ENCODE results near the gene PLEKHA7. TPM values are rescaled to one million over a fixed set of nuclear protein-coding genes. Genes with fewer than 3 reads are reported as not detected.
A peak's percentile ranks its signal among the peaks of the same experiment; 100 is the strongest.
"Not testable (repeated sequence)": the region's sequence is repeated elsewhere in the genome, so short reads cannot be mapped to it uniquely, and the experiment has no call there.

PLEKHA7 gene
- total RNA-seq, 2 donors from 2014 or later = 55.6 to 65.9 TPM

DNA sequence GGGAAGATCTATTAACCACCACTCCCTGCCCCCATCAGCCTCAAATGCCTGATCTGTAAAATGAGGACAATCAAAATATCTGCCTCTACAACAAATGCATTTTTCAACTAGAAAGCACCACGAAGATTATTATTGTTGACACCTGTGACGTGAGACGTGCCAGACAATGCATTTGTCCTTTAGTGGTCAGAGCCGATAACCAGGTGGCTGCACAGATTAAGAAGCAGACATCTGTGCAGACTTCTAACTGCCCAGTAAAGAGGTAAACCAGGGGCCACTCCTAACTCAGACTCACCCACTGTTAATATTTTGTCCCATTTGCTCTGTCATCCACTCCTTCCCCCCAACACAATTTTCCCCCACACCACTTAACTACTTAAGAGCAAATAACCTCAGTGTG is 11.7 kb downstream of the PLEKHA7 start:
- Histone ChIP-seq H3K27me3 (no peaks in the 10 kb centered on the region), H3K4me1 (no peaks in the 10 kb centered on the region), H3K4me3 (no peak overlapping the region), H3K9me3 (no peaks in the 10 kb centered on the region), H3K27ac (no peak overlapping the region), H3K36me3 (no peaks in the 10 kb centered on the region), H3K9ac (ENCODE audit: low read depth in 2 of 2, low read length in 2 of 2) (no peak overlapping the region)
- TF ChIP-seq, protein P1, sequence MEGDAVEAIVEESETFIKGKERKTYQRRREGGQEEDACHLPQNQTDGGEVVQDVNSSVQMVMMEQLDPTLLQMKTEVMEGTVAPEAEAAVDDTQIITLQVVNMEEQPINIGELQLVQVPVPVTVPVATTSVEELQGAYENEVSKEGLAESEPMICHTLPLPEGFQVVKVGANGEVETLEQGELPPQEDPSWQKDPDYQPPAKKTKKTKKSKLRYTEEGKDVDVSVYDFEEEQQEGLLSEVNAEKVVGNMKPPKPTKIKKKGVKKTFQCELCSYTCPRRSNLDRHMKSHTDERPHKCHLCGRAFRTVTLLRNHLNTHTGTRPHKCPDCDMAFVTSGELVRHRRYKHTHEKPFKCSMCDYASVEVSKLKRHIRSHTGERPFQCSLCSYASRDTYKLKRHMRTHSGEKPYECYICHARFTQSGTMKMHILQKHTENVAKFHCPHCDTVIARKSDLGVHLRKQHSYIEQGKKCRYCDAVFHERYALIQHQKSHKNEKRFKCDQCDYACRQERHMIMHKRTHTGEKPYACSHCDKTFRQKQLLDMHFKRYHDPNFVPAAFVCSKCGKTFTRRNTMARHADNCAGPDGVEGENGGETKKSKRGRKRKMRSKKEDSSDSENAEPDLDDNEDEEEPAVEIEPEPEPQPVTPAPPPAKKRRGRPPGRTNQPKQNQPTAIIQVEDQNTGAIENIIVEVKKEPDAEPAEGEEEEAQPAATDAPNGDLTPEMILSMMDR (IDR thresholded peaks at IDR 0.05) = no peak
- intact Hi-C loops (cut with DNase I) = no loop called here
- DNase-seq = no peak

DNA sequence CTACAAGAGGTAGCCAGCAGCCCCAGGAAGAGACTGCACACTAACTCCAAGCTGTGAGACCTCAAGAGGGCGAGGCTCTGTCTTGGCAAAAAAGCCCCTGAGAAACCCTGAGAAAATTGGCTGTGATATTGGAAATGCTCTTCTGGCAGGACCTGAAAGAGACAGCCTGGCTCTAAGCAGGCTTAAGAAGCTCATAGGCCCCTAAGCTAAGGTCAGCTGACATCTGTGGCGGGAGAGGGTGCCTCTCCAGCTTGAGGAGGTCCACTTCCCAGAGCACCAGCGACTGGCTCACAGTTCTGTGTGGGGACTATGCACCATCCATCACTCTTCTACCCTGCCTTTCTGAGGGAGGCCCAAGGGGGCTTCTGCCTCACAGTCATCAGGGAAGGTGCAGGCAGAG is 12.4 kb downstream of the PLEKHA7 start:
- no peak overlapping the region for H3K9ac ChIP-seq (ENCODE audit: low read depth in 2 of 2, low read length in 2 of 2)
- H3K4me1 ChIP-seq = no peaks in the 10 kb centered on the region
- H3K27me3 ChIP-seq = no peaks in the 10 kb centered on the region
- no peak overlapping the region for H3K27ac ChIP-seq
- DNase-seq = no peak
- H3K4me3 ChIP-seq = no peak overlapping the region
- H3K9me3 ChIP-seq = no peaks in the 10 kb centered on the region
- intact Hi-C loops (cut with DNase I) = no loop called here
- TF ChIP-seq, protein P1 (IDR thresholded peaks at IDR 0.05) = no peak
- H3K36me3 ChIP-seq = no peaks in the 10 kb centered on the region

DNA sequence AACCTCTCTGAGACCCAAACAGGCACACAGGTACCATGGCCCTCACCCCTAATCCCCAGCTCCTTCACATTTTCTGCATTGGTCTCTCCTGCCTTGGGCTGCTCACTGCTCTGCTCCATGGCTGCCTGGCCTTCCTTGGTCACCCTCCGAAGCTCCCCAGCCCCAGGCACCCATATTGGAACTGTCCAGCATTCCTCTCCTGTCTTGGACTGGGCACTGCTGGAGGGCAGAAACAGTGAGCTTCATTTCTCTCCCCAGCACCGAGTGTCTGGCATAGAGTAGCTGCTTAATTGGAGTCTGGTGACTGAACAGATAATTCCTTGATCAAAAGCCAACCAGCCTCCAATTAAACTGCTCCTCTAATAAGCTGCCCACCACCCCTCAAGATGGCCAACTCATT is 13.2 kb downstream of the PLEKHA7 start:
- Histone ChIP-seq H3K9me3 (no peaks in the 10 kb centered on the region), H3K27me3 (no peaks in the 10 kb centered on the region), H3K36me3 (no peaks in the 10 kb centered on the region), H3K9ac (ENCODE audit: low read depth in 2 of 2, low read length in 2 of 2) (no peak overlapping the region), H3K27ac (no peak overlapping the region), H3K4me3 (no peak overlapping the region), H3K4me1 (no peaks in the 10 kb centered on the region)
- intact Hi-C loops (cut with DNase I) = no loop called here
- TF ChIP-seq, protein P1 (IDR thresholded peaks at IDR 0.05) = no peak
- no peak for DNase-seq

DNA sequence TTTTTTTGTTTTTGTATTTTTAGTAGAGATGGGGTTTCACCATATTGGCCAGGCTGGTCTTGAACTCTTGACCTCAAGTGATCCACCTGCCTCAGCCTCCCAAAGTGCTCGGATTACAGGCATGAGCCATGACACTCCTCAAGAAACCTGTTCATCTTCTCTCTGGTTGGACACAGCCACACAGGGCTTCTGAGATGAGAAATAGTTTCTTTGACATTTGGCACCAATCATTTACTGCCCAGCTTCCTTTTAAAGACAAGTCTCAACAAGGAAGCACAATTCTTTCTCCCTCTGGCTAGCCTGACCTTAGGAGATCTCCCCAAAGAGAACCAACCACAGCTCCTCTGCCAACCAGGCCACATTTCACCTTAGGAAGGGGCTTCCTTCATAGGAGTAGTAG is 14.0 kb downstream of the PLEKHA7 start:
- H3K9me3 ChIP-seq; H3K36me3 ChIP-seq; intact Hi-C loops (cut with DNase I); H3K4me1 ChIP-seq; H3K27me3 ChIP-seq; H3K9ac ChIP-seq (ENCODE audit: low read depth in 2 of 2, low read length in 2 of 2); H3K27ac ChIP-seq; DNase-seq; H3K4me3 ChIP-seq: not testable (repeated sequence)

DNA sequence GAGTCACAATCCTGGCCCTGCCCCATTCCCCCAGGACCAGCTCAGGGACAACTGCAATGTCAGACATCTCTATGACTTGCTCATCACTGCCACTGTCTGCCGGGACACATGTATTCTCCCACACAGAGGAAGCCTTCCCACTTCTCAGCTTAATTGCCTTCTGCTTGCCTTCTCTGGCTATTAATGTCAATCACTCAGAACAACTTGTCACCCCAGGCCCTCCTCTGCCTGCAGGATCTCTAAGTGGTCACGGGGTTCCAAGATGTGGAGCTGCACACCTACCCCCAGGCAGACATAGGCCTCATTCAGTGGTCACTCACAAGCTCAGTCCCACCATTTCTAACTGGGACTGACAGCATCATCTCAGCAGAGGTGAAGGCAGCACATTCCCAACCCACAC is 15.1 kb downstream of the PLEKHA7 start:
- H3K4me1 ChIP-seq = peaks cover 4% of the 10 kb centered on the region
- no peaks in the 10 kb centered on the region for H3K9me3 ChIP-seq
- DNase-seq = no peak
- H3K36me3 ChIP-seq = no peaks in the 10 kb centered on the region
- intact Hi-C loops (cut with DNase I) = no loop called here
- peak overlapping the region in 1 of 2 donors; percentile 28 for H3K9ac ChIP-seq (ENCODE audit: low read depth in 2 of 2, low read length in 2 of 2)
- no peaks in the 10 kb centered on the region for H3K27me3 ChIP-seq
- no peak overlapping the region for H3K4me3 ChIP-seq
- peak overlapping the region; percentile 75 for H3K27ac ChIP-seq
- TF ChIP-seq, protein P1 (IDR thresholded peaks at IDR 0.05) = no peak

DNA sequence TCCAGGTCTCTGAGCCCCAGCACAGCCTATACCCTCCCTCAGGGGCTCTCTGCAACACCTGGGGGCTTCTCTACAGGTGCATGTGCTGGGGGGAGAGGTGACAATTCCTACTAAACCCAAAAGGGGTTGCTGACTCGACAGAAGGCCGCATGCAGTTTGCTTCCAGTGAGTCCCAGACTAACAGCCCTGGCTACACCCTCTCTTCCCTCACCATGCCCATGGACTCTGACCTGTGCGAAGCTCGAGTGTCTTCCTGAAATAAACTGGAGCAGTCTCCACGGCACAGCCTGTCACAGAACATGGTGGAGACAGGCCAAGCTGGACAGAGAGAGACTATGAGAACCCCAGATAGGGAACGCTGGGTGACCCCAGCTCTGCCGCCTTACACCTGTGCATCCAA is 16.6 kb downstream of the PLEKHA7 start:
- no peak overlapping the region for H3K4me3 ChIP-seq
- intact Hi-C loops (cut with DNase I) = no loop called here
- H3K9ac ChIP-seq (ENCODE audit: low read depth in 2 of 2, low read length in 2 of 2) = peak overlapping the region; percentile 37 to 70
- peaks cover 4% of the 10 kb centered on the region for H3K4me1 ChIP-seq
- peak; percentile 85 for DNase-seq
- H3K27ac ChIP-seq = peak overlapping the region; percentile 75
- H3K36me3 ChIP-seq = no peaks in the 10 kb centered on the region
- H3K27me3 ChIP-seq = no peaks in the 10 kb centered on the region
- H3K9me3 ChIP-seq = no peaks in the 10 kb centered on the region
- TF ChIP-seq, protein P1 (IDR thresholded peaks at IDR 0.05) = no peak
